H1 (cell line): ENCODE measurements around the gene CHRNA10. TPM values are rescaled to one million over a fixed set of nuclear protein-coding genes. Genes with fewer than 3 reads are reported as not detected.

Source experiments
- CTCF ChIA-PET: fragments of 300-600 bp; sonication (Branson Sonifier 250); formaldehyde crosslinking; loops from one replicate; lab custom pipeline; 2021; ENCODE audit not compliant: partially characterized antibody; lab: Charles Lee
- POLR2A ChIA-PET: fragments of 300-600 bp; sonication (Branson Sonifier 250); formaldehyde crosslinking; loops from one replicate; lab custom pipeline; 2021; ENCODE audit warnings: inconsistent platforms; ENCODE audit not compliant: partially characterized antibody; lab: Charles Lee
- DNase-seq, 2 experiments: peaks; one replicate each; pipeline versions ENCODE4 v3.0.0 to v3.0.0-alpha.2; 2010 to 2022; ENCODE audit warnings: low spot score in 2 of 2, low read depth in 1 of 2, mixed read lengths in 1 of 2
- FAIRE-seq: peaks from 2 replicates; lab custom pipeline; 2011; peaks lifted over from hg19 to GRCh38; lab: Jason Lieb, UNC
- H2AFZ ChIP-seq: 2 replicates; pipeline ENCODE4 v1.8.1; 2012; ENCODE audit warnings: low read length, inconsistent platforms
- H2AK5ac ChIP-seq: 2 replicates; pipeline ENCODE4 v1.6.1; 2013; ENCODE audit warnings: low read depth, low read length
- H2BK120ac ChIP-seq: replicated peaks from 2 replicates; pipeline ENCODE3; 2013; ENCODE audit warnings: low read depth, low read length, inconsistent platforms
- H2BK12ac ChIP-seq: 2 replicates; pipeline ENCODE4 v1.6.1; 2013; ENCODE audit warnings: low read depth, low read length
- H2BK15ac ChIP-seq: 2 replicates; pipeline ENCODE4 v1.6.1; 2013; ENCODE audit warnings: low read length
- H2BK20ac ChIP-seq: 2 replicates; pipeline ENCODE4 v1.6.1; 2013; ENCODE audit warnings: low read length
- H2BK5ac ChIP-seq: 2 replicates; pipeline ENCODE4 v1.6.1; 2013; ENCODE audit warnings: low read depth, low read length
- H3K14ac ChIP-seq: 2 replicates; pipeline ENCODE4 v1.6.1; 2013; ENCODE audit warnings: inconsistent platforms; ENCODE audit not compliant: insufficient read length
- H3K18ac ChIP-seq: 2 replicates; pipeline ENCODE4 v1.6.1; 2013; ENCODE audit warnings: low read length; ENCODE audit errors: extremely low read depth
- H3K23ac ChIP-seq: 2 replicates; pipeline ENCODE4 v1.6.1; 2013; ENCODE audit warnings: inconsistent platforms; ENCODE audit not compliant: insufficient read length
- H3K23me2 ChIP-seq: 2 replicates; pipeline ENCODE4 v1.6.1; 2013; ENCODE audit warnings: low read depth, low read length
- H3K27ac ChIP-seq: 2 replicates; pipeline ENCODE4 v1.6.1; 2011; ENCODE audit warnings: low read depth, low read length, inconsistent platforms
- H3K27me3 ChIP-seq, 4 experiments: replicated peaks in 1 of 4; 1 replicate in 1 of 4; 2 replicates in 3 of 4; pipeline versions ENCODE4 v1.6.1 to v1.8.1; 2011 to 2013; ENCODE audit warnings: low read length in 3 of 4, mild to moderate bottlenecking in 3 of 4, inconsistent platforms in 2 of 4, mixed read lengths in 2 of 4, moderate library complexity in 1 of 4; ENCODE audit not compliant: control insufficient read depth in 3 of 4, insufficient read depth in 3 of 4; ENCODE audit errors: extremely low read depth in 1 of 4
- H3K36me3 ChIP-seq, 4 experiments: 2 replicates each; pipeline versions ENCODE4 v1.6.1 to v1.8.1; 2011 to 2013; ENCODE audit warnings: mild to moderate bottlenecking in 4 of 4, low read length in 3 of 4, moderate library complexity in 2 of 4, control low read depth in 1 of 4, inconsistent platforms in 1 of 4; ENCODE audit not compliant: insufficient read depth in 4 of 4, control insufficient read depth in 2 of 4
- H3K4ac ChIP-seq: replicated peaks from 2 replicates; pipeline ENCODE3; 2013; ENCODE audit warnings: low read length, low read depth, mixed read lengths, inconsistent platforms; ENCODE audit not compliant: insufficient read length
- H3K4me1 ChIP-seq, 4 experiments: replicated peaks in 1 of 4; 1 replicate in 1 of 4; 2 replicates in 3 of 4; pipeline versions ENCODE4 v1.6.1 to v1.8.1; 2011 to 2013; ENCODE audit warnings: low read length in 3 of 4, inconsistent platforms in 2 of 4, mixed read lengths in 1 of 4; ENCODE audit not compliant: insufficient read depth in 4 of 4, control insufficient read depth in 3 of 4
- H3K4me2 ChIP-seq, 2 experiments: 2 replicates each; pipeline versions ENCODE4 v1.6.1 to v1.8.1; 2011 to 2013; ENCODE audit warnings: low read depth in 2 of 2, low read length in 2 of 2, control low read depth in 1 of 2, inconsistent platforms in 1 of 2, mild to moderate bottlenecking in 1 of 2; ENCODE audit not compliant: insufficient read depth in 1 of 2
- H3K4me3 ChIP-seq, 4 experiments: fragments of 200-600, 300-600 bp in 1 of 4; sonication (generic), shearing (Covaris generic), sonication (Bioruptor Twin) in 1 of 4; 2 replicates each; pipeline versions ENCODE4 v1.5.1 to v1.8.1; 2011 to 2016; ENCODE audit warnings: low read length in 4 of 4, low read depth in 3 of 4, control low read depth in 2 of 4, inconsistent platforms in 2 of 4, mild to moderate bottlenecking in 2 of 4, mixed read lengths in 1 of 4, moderate library complexity in 1 of 4; ENCODE audit not compliant: insufficient read depth in 2 of 4; ENCODE audit errors: extremely low read depth in 1 of 4
- H3K56ac ChIP-seq: replicated peaks from 2 replicates; pipeline ENCODE3; 2013; ENCODE audit warnings: low read depth, mild to moderate bottlenecking, mixed read lengths, low read length, inconsistent platforms; ENCODE audit not compliant: insufficient read length
- H3K79me1 ChIP-seq: 2 replicates; pipeline ENCODE4 v1.6.1; 2013; ENCODE audit warnings: low read depth, low read length, control low read depth
- H3K79me2 ChIP-seq, 2 experiments: 2 replicates each; pipeline versions ENCODE4 v1.6.1 to v1.8.1; 2012 to 2013; ENCODE audit warnings: low read length in 2 of 2, mild to moderate bottlenecking in 2 of 2, inconsistent platforms in 1 of 2; ENCODE audit not compliant: insufficient read depth in 2 of 2, control insufficient read depth in 1 of 2
- H3K9ac ChIP-seq, 4 experiments: replicated peaks in 1 of 4; 1 replicate in 1 of 4; 2 replicates in 3 of 4; pipeline versions ENCODE4 v1.6.1 to v1.8.1; 2011 to 2013; ENCODE audit warnings: low read depth in 3 of 4, low read length in 3 of 4, control low read depth in 2 of 4, mild to moderate bottlenecking in 2 of 4, moderate library complexity in 2 of 4, inconsistent platforms in 1 of 4; ENCODE audit errors: extremely low read depth in 1 of 4
- H3K9me3 ChIP-seq, 2 experiments: 2 replicates each; pipeline versions ENCODE4 v1.6.1 to v1.8.1; 2012 to 2013; ENCODE audit warnings: mild to moderate bottlenecking in 2 of 2, moderate library complexity in 2 of 2, control low read depth in 1 of 2, inconsistent platforms in 1 of 2, low read depth in 1 of 2, low read length in 1 of 2, mixed read lengths in 1 of 2; ENCODE audit not compliant: insufficient read depth in 2 of 2
- H4K20me1 ChIP-seq, 2 experiments: replicated peaks in 1 of 2; 2 replicates each; pipeline versions ENCODE3 to v1.8.1; 2011 to 2013; ENCODE audit warnings: inconsistent platforms in 2 of 2, low read length in 2 of 2, mild to moderate bottlenecking in 1 of 2; ENCODE audit not compliant: insufficient read depth in 2 of 2, control insufficient read depth in 1 of 2
- H4K5ac ChIP-seq: 2 replicates; pipeline ENCODE4 v1.6.1; 2013; ENCODE audit warnings: low read length, low read depth, mixed read lengths, inconsistent platforms; ENCODE audit not compliant: insufficient read length
- H4K8ac ChIP-seq: 2 replicates; pipeline ENCODE4 v1.8.0; 2013; ENCODE audit warnings: mild to moderate bottlenecking, moderate library complexity, low read length, inconsistent platforms; ENCODE audit not compliant: insufficient read depth; ENCODE audit errors: extremely low read depth
- H4K91ac ChIP-seq: replicated peaks from 2 replicates; pipeline ENCODE3; 2013; ENCODE audit warnings: low read length, mixed read lengths, inconsistent platforms; ENCODE audit not compliant: insufficient read length
- CEBPB ChIP-seq: IDR thresholded peaks from 2 replicates; pipeline ENCODE4 v1.6.1; 2012; ENCODE audit warnings: low read depth, low read length
- CHD1 ChIP-seq: IDR thresholded peaks from 2 replicates; pipeline ENCODE4 v1.6.1; 2012; ENCODE audit warnings: low read depth, low read length, improper control_type of control experiment
- CREB1 ChIP-seq: IDR thresholded peaks from 2 replicates; pipeline ENCODE4 v1.6.1; 2012; ENCODE audit warnings: inconsistent platforms
- EP300 ChIP-seq, 2 experiments: IDR thresholded peaks; 1 replicate in 1 of 2; 2 replicates in 1 of 2; pipeline ENCODE4 v1.6.1; 2011 to 2012; ENCODE audit warnings: low read depth in 2 of 2, low read length in 2 of 2, mild to moderate bottlenecking in 2 of 2, borderline replicate concordance in 1 of 2, inconsistent platforms in 1 of 2, moderate library complexity in 1 of 2
- GABPA ChIP-seq: IDR thresholded peaks from 2 replicates; pipeline ENCODE4 v1.6.1; 2011; ENCODE audit warnings: mild to moderate bottlenecking, low read length, moderate library complexity, borderline replicate concordance; ENCODE audit not compliant: insufficient read depth
- HDAC2 ChIP-seq, 2 experiments: fragments of 300-600 bp in 1 of 2; sonication (generic) in 1 of 2; IDR thresholded peaks; 2 replicates each; pipeline ENCODE4 v1.6.1; 2011 to 2012; ENCODE audit warnings: low read depth in 2 of 2, low read length in 2 of 2, mild to moderate bottlenecking in 2 of 2, moderate library complexity in 2 of 2, borderline replicate concordance in 1 of 2, inconsistent platforms in 1 of 2
- KDM1A ChIP-seq: fragments of 200-600, 300-600 bp; sonication (generic); IDR thresholded peaks from 2 replicates; pipeline ENCODE4 v1.7.1; 2016; ENCODE audit warnings: mild to moderate bottlenecking, low read length, borderline replicate concordance
- POU5F1 ChIP-seq: IDR thresholded peaks from 2 replicates; pipeline ENCODE4 v1.6.1; 2011; ENCODE audit warnings: low read depth, mild to moderate bottlenecking, low read length, moderate library complexity
- RBBP5 ChIP-seq: IDR thresholded peaks from 2 replicates; pipeline ENCODE4 v1.7.1; 2012; ENCODE audit warnings: low read depth, mild to moderate bottlenecking, inconsistent platforms, low read length, moderate library complexity, borderline replicate concordance
- RFX5 ChIP-seq: IDR thresholded peaks from 2 replicates; pipeline ENCODE4 v1.6.1; 2011; ENCODE audit warnings: low read depth, low read length, improper control_type of control experiment, borderline replicate concordance
- SP1 ChIP-seq: IDR thresholded peaks from 2 replicates; pipeline ENCODE4 v1.6.1; 2011; ENCODE audit warnings: low read depth, low read length
- ZNF274 ChIP-seq: IDR thresholded peaks from 2 replicates; pipeline ENCODE4 v1.7.0; 2012; ENCODE audit warnings: low read length, borderline replicate concordance; ENCODE audit errors: extremely low read depth
- WGBS, 2 experiments: shearing (Covaris generic) in 1 of 2; methylation state at CpG; one replicate each; pipeline versions ENCODE4 v1.1.6 to v1.1.7; 2013 to 2015; ENCODE audit warnings: low lambda C conversion rate in 2 of 2, mixed read lengths in 2 of 2, inconsistent platforms in 1 of 2, low coverage in 1 of 2, missing lambda C conversion rate in 1 of 2; ENCODE audit not compliant: insufficient replicate concordance in 2 of 2, insufficient coverage in 1 of 2, insufficient read length in 1 of 2; ENCODE audit errors: extremely low coverage in 1 of 2, missing lambda C conversion rate in 1 of 2; 5-methylcytosine and 5-hydroxymethylcytosine counted together
- polyA plus RNA-seq, 7 experiments: library from polyadenylated mRNA; depleted of rRNA in 3 of 7; stranded (reverse) in 5 of 7; unstranded in 2 of 7; fragments of >200 nt in 5 of 7; fragments of 200-250 nt in 2 of 7; gene quantifications; 1 replicate in 5 of 7; 2 replicates in 1 of 7; 4 replicates in 1 of 7; pipeline versions ENCODE4 v1.2.1 to v1.2.3, GENCODE V29; 2011 to 2013; ENCODE audit warnings: missing spikeins in 2 of 7, mixed read lengths in 2 of 7
- total RNA-seq: library from RNA; stranded (reverse); fragmentation: NEBNext Ultra II Directional; extraction: Animal tissue kit (Norgen Biotek cat#: 25700); gene quantifications from 2 replicates; pipeline ENCODE4 v1.2.1, GENCODE V29; 2021

CHRNA10 gene
- total and polyA plus RNA-seq, 2 of the 8 experiments (the other 6 are each of a cell fraction or from before 2014, with no cell fraction given) = 0.68 to 1.3 TPM

DNA sequence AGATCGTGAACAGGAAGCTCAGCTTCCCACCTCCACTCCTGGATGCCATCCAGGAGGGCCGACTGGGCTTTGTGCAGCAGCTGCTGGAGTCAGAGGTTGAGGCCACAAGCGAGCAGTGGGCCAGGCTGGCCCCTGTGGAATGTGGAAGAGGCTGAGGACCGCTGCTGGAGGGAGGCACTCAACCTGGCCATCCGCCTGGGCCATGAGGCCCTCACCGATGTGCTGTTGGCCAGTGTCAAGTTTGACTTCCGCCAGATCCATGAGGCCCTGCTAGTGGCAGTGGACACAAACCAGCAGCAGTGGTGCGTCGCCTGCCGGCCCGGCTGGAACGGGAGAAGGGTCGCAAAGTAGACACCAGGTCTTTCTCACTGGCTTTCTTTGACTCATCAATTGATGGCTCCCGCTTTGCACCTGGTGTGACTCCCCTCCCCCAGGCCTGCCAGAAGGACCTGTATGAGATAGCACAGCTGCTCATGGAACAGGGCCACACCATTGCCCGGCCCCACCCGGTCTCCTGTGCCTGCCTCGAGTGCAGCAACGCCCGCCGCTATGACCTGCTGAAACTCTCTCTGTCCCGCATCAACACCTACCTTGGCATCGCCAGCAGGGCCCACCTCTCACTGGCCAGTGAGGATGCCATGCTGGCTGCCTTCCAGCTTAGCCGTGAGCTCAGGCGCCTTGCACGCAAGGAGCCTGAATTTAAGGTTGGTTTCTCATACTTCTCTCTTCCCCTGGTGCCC, 54.3 kb downstream of the CHRNA10 start:
- no peak for TF ChIP-seq CREB1
- TF ChIP-seq HDAC2 (IDR thresholded peaks at IDR 0.05; ENCODE audit: borderline replicate concordance in 1 of 2, low read depth in 2 of 2, low read length in 2 of 2) = no peak
- no peak for TF ChIP-seq RFX5
- TF ChIP-seq EP300 (IDR thresholded peaks at IDR 0.05; ENCODE audit: borderline replicate concordance in 1 of 2, low read depth in 2 of 2, low read length in 2 of 2) = no peak
- TF ChIP-seq KDM1A = no peak
- no peak for TF ChIP-seq CHD1
- TF ChIP-seq ZNF274 = no peak
- TF ChIP-seq CEBPB = no peak
- no peak for TF ChIP-seq GABPA
- no peak for TF ChIP-seq RBBP5
- no peak for TF ChIP-seq SP1
- no peak for TF ChIP-seq POU5F1

More for the DNA sequence above, 54.3 kb downstream of the CHRNA10 start:
- Histone ChIP-seq H3K79me1 (no peaks in the 10 kb centered on the region), H2BK12ac (peak overlapping the region; percentile 95; the same call in 1 of the 2 replicates), H3K23me2 (no peaks in the 10 kb centered on the region; the same call in 1 of the 2 replicates), H2AFZ (no peak overlapping the region), H3K9me3 (0 out of 4 replicates have a peak, but pooled peaks cover 0 to 3% of the 10 kb centered on the region in 2 experiments), H3K79me2 (no peaks in the 10 kb centered on the region), H3K9ac (no peak overlapping the region), H3K23ac (no peak overlapping the region), H3K56ac (no peak overlapping the region), H3K4me2 (no peak overlapping the region), H3K4ac (no peak overlapping the region), H3K14ac (no peak overlapping the region), H2BK20ac (peak overlapping the region; percentile 80; the same call in 1 of the 2 replicates), H4K91ac (peak overlapping the region; percentile 77), H3K36me3 (no peaks in the 10 kb centered on the region), H4K20me1 (no peaks in the 10 kb centered on the region), H2BK15ac (peak overlapping the region; percentile 46; the same call in 1 of the 2 replicates), H4K5ac (no peak overlapping the region), H2BK120ac (peak overlapping the region; percentile 12), H2AK5ac (no peak overlapping the region; the same call in 1 of the 2 replicates), H2BK5ac (peak overlapping the region; percentile 82; the same call in 1 of the 2 replicates), H3K27me3 (no peaks in the 10 kb centered on the region), H4K8ac (no peak overlapping the region; the same call in 1 of the 2 replicates), H3K4me3 (no peak overlapping the region), H3K18ac (no peak overlapping the region; the same call in 1 of the 2 replicates), H3K27ac (no peak overlapping the region), H3K4me1 (peaks cover 0 to 2% (median 0%) of the 10 kb centered on the region in 4 experiments; a peak in 3 of 7 replicates)
- DNase-seq = no peak
- no peak for FAIRE-seq
- CTCF ChIA-PET = interaction anchor here (0.5 to 1.2 kb wide), 3 partner anchors 36 to 192 kb away, joined by 3 to 4 read pairs (median 3); no protein-coding TSS in a partner anchor
- 86% methylated on average over 24 of the region's 25 CpGs; no CpG with 5 or more reads in 1 of the 2 experiments for WGBS, 2 experiments
- POLR2A ChIA-PET = no interaction called here
